Measurements from ENCODE around the gene TRAPPC3. TPM values are rescaled to one million over a fixed set of nuclear protein-coding genes. Genes with fewer than 3 reads are reported as not detected.

The TRAPPC3 gene
- total and polyA plus RNA-seq, 9 of the 15 experiments (the other 6 are each of a cell fraction or from before 2014, with no cell fraction given), result 20.6 to 141 (median 112) TPM

GRCh38 chr1:36177589-36178431, 28.5 kb upstream of the TRAPPC3 start:
- no TSS peak for BruUV-seq (replicated peaks)
- CTCF ChIA-PET (ENCODE audit: low intra/inter-chr PET ratio), result no interaction called here
- Histone ChIP-seq H3K9me1 (ENCODE audit: control insufficient read depth, insufficient read depth, low read length) (no peaks in the 10 kb centered on the region), H3K4me3 (no peak overlapping the region), H2AFZ (ENCODE audit: low read depth, low read length) (no peak overlapping the region), H3K27me3 (ENCODE audit: control insufficient read depth in 2 of 2, insufficient read depth in 2 of 2, low read length in 2 of 2) (no peaks in the 10 kb centered on the region), H3K4me2 (ENCODE audit: insufficient read depth, low read length) (no peak overlapping the region), H3K36me3 (ENCODE audit: control insufficient read depth, insufficient read depth, low read length) (peaks cover 82% of the 10 kb centered on the region), H3K4me1 (replicated peaks in 1 of 2; ENCODE audit: control insufficient read depth in 2 of 2, insufficient read depth in 2 of 2, low read length in 2 of 2) (peaks cover 0 to 23% of the 10 kb centered on the region in 2 experiments; a peak in 1 of 5 replicates), H4K20me1 (replicated peaks; ENCODE audit: control insufficient read depth, insufficient read depth, low read length) (0 out of 2 replicates have a peak, but pooled peaks cover 4% of the 10 kb centered on the region), H3K79me2 (ENCODE audit: control insufficient read depth, insufficient read depth, low read length) (no peaks in the 10 kb centered on the region), H3K27ac (ENCODE audit: extremely low read depth, low read depth, low read length) (no peak overlapping the region), H3K9me3 (replicated peaks; ENCODE audit: control insufficient read depth, insufficient read depth, low read depth, low read length) (no peaks in the 10 kb centered on the region), H3K9ac (ENCODE audit: insufficient read depth in 1 of 2, low read depth in 2 of 2, low read length in 2 of 2) (no peak overlapping the region; a peak in 1 of 4 replicates)
- POLR2A ChIA-PET, result interaction anchor here (0.7 to 1.4 kb wide), 2 partner anchors 16 to 124 kb away, joined by 3 to 7 read pairs; no protein-coding TSS in a partner anchor
- FAIRE-seq (no peak), ATAC-seq (no peak), DNase-seq (ENCODE audit: extremely low read depth in 1 of 4, low spot score in 3 of 4) (no peak)
- 87% methylated on average over 26 of the region's 33 CpGs for WGBS (ENCODE audit: insufficient coverage, low coverage, missing lambda C conversion rate)
- in situ Hi-C loops (cut with MboI) (no loop called here), intact Hi-C loops (cut with micrococcal nuclease) (no loop called here)
- TF ChIP-seq SRSF3 (IDR thresholded peaks at IDR 0.05; ENCODE audit: insufficient read depth, low read length) (no peak), ZNF830 (CRISPR knock-in tag; IDR thresholded peaks at IDR 0.05) (no peak), ZNF445 (CRISPR knock-in tag; IDR thresholded peaks at IDR 0.05; ENCODE audit: low read depth) (no peak), SAP30 (IDR thresholded peaks at IDR 0.05; ENCODE audit: borderline replicate concordance, insufficient read depth, low read depth, low read length, poor library complexity, severe bottlenecking) (no peak), RAD21 (CRISPR knock-in tag; conservative IDR thresholded peaks at IDR 0.05 in 1 of 2, IDR thresholded peaks at IDR 0.05 in 1 of 2) (no peak), ZNF584 (CRISPR knock-in tag; IDR thresholded peaks at IDR 0.05; ENCODE audit: low read depth) (no peak), CBX8 (IDR thresholded peaks at IDR 0.05; ENCODE audit: borderline replicate concordance, extremely low read depth, low read depth, low read length, poor library complexity, severe bottlenecking) (no peak), KDM2B (CRISPR knock-in tag; IDR thresholded peaks at IDR 0.05) (no peak), KDM4B (IDR thresholded peaks at IDR 0.05; ENCODE audit: borderline replicate concordance in 2 of 2, low read depth in 1 of 2) (no peak)

All from K562 (cell line).